ENCODE data around the gene SYMPK. TPM values are rescaled to one million over a fixed set of nuclear protein-coding genes. Genes with fewer than 3 reads are reported as not detected.
"Not testable (repeated sequence)": the region's sequence is repeated elsewhere in the genome, so short reads cannot be mapped to it uniquely, and the experiment has no call there.

Gene SYMPK
- total RNA-seq, 1 donor from 2014 or later = 23.5 TPM

- Histone ChIP-seq H3K9me3 (ENCODE audit: control insufficient read depth in 3 of 3, low read length in 3 of 3) (no peaks in the 10 kb centered on the region), H3K36me3 (ENCODE audit: control insufficient read depth in 3 of 3, insufficient read depth in 3 of 3, low read length in 3 of 3) (peaks cover 12 to 19% (median 14%) of the 10 kb centered on the region in 3 donors), H3K9ac (ENCODE audit: low read depth in 1 of 3, low read length in 3 of 3) (peak overlapping the region in 2 of 3 donors; percentile 54 to 62), H3K4me1 (ENCODE audit: control insufficient read depth in 3 of 3, insufficient read depth in 3 of 3, low read length in 3 of 3) (peaks cover 17 to 25% (median 17%) of the 10 kb centered on the region in 3 donors), H3K27ac (ENCODE audit: low read depth, low read length) (no peak overlapping the region), H3K4me3 (ENCODE audit: low read length in 3 of 3) (peak overlapping the region; percentile 51 to 92 (median 60)), H3K27me3 (ENCODE audit: control insufficient read depth in 3 of 3, insufficient read depth in 3 of 3, low read length in 3 of 3) (peaks cover 0 to 2% (median 0%) of the 10 kb centered on the region in 3 donors)
Observed at GRCh38 chr19:45900738-45901431, 37.9 kb upstream of the SYMPK start.

DNA sequence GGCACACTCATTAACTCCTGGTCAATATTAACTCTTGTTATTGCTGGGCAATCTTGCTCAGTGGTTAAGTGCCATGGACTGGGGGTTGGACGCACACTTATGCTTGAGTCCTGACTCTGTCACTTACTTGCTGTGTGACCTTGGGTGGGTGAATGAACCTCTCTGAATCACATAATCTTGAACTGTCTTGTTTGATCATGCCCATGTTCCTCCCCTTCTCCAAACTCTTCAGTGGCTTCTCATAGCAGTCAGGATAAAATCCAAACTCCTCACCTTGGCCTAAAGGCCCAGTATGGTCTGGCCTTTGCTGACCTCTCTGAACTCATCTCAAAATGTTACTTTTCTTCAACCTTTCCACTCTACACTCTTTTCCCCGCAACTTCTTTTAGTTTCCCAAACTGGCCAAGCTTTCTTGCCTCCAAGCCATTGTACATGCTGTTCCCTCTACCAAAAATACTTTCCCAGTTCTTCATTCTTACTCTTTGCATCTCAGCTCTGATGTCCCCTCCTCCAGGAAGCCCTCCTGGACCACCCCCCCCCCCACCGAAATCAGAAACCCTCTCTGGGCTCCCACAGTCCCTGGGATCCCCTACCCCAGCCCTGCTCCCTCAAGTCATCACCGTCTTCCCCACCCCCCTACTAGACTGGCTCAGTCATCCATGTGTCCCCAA lies 37.1 kb upstream of the SYMPK start:
- no peak overlapping the region for H3K4me3 ChIP-seq (ENCODE audit: low read length in 3 of 3)
- no peak overlapping the region for H3K27ac ChIP-seq (ENCODE audit: low read depth, low read length)
- H3K4me1 ChIP-seq (ENCODE audit: control insufficient read depth in 3 of 3, insufficient read depth in 3 of 3, low read length in 3 of 3) = peaks cover 17 to 25% (median 17%) of the 10 kb centered on the region in 3 donors
- H3K36me3 ChIP-seq (ENCODE audit: control insufficient read depth in 3 of 3, insufficient read depth in 3 of 3, low read length in 3 of 3) = peaks cover 17 to 20% (median 19%) of the 10 kb centered on the region in 3 donors
- H3K9ac ChIP-seq (ENCODE audit: low read depth in 1 of 3, low read length in 3 of 3) = no peak overlapping the region
- H3K27me3 ChIP-seq (ENCODE audit: control insufficient read depth in 3 of 3, insufficient read depth in 3 of 3, low read length in 3 of 3) = no peaks in the 10 kb centered on the region
- no peaks in the 10 kb centered on the region for H3K9me3 ChIP-seq (ENCODE audit: control insufficient read depth in 3 of 3, low read length in 3 of 3)

DNA sequence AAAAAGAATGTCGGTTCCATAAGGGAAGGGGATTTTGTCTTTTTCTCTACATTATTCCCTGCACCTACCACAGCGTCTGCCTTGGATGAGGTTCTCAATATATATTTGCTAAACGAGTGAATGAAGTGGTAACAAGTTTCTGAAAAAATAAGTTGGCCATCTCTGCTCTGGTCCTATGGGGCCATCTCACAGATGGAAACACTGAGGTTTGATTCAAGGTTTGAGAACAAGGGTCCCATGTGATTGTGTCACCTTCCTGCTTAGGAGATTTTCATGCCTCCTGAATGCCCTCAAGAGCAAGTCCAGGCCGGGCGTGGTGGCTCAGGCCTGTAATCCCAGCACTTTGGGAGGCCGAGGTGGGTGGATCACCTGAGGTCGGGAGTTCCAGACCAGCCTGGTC lies 36.3 kb upstream of the SYMPK start:
- no peaks in the 10 kb centered on the region for H3K9me3 ChIP-seq (ENCODE audit: control insufficient read depth in 3 of 3, low read length in 3 of 3)
- no peak overlapping the region for H3K9ac ChIP-seq (ENCODE audit: low read depth in 1 of 3, low read length in 3 of 3)
- no peaks in the 10 kb centered on the region for H3K27me3 ChIP-seq (ENCODE audit: control insufficient read depth in 3 of 3, insufficient read depth in 3 of 3, low read length in 3 of 3)
- H3K4me3 ChIP-seq (ENCODE audit: low read length in 3 of 3) = no peak overlapping the region
- H3K27ac ChIP-seq (ENCODE audit: low read depth, low read length) = no peak overlapping the region
- peaks cover 17 to 22% (median 19%) of the 10 kb centered on the region in 3 donors for H3K36me3 ChIP-seq (ENCODE audit: control insufficient read depth in 3 of 3, insufficient read depth in 3 of 3, low read length in 3 of 3)
- peaks cover 17 to 25% (median 17%) of the 10 kb centered on the region in 3 donors for H3K4me1 ChIP-seq (ENCODE audit: control insufficient read depth in 3 of 3, insufficient read depth in 3 of 3, low read length in 3 of 3)

- H3K9me3 ChIP-seq (ENCODE audit: control insufficient read depth in 3 of 3, low read length in 3 of 3) = no peaks in the 10 kb centered on the region
- H3K9ac ChIP-seq (ENCODE audit: low read depth in 1 of 3, low read length in 3 of 3) = no peak overlapping the region
- peaks cover 17 to 22% (median 19%) of the 10 kb centered on the region in 3 donors for H3K36me3 ChIP-seq (ENCODE audit: control insufficient read depth in 3 of 3, insufficient read depth in 3 of 3, low read length in 3 of 3)
- H3K4me3 ChIP-seq (ENCODE audit: low read length in 3 of 3) = no peak overlapping the region
- H3K27ac ChIP-seq (ENCODE audit: low read depth, low read length) = no peak overlapping the region
- peaks cover 10 to 16% (median 11%) of the 10 kb centered on the region in 3 donors for H3K4me1 ChIP-seq (ENCODE audit: control insufficient read depth in 3 of 3, insufficient read depth in 3 of 3, low read length in 3 of 3)
- H3K27me3 ChIP-seq (ENCODE audit: control insufficient read depth in 3 of 3, insufficient read depth in 3 of 3, low read length in 3 of 3) = no peaks in the 10 kb centered on the region
Observed at GRCh38 chr19:45897261-45897812, 34.4 kb upstream of the SYMPK start.

DNA sequence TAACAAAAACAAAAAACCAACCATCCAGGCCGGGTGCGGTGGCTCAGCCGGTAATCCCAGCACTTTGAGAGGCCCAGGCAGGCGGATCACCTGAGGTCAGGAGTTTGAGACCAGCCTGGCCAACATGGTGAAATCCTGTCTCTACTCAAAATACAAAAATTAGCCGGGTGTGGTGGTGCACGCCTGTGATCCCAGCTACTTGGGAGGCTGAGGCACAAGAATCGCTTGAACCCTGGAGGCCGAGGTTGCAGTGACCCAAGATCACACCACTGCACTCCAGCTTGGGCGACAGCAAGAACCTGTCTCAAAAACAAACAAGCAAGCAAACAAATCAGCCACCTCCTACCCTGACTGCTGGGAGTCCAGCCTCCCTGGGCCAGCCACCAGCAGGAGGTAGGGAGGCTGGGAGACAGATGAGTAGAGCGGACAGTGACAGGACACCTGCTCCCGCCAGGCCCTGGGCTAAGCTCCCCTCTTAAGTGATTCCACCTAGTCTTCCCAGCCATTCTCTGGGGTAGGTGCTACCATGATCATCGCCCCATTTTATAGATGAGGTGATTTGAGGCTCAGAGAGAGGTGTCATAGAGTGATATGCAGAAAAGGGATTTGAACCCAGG lies 33.1 kb upstream of the SYMPK start:
- H3K4me1 ChIP-seq (ENCODE audit: control insufficient read depth in 3 of 3, insufficient read depth in 3 of 3, low read length in 3 of 3) = peaks cover 5 to 11% (median 7%) of the 10 kb centered on the region in 3 donors
- not testable (repeated sequence) for H3K27ac ChIP-seq (ENCODE audit: low read depth, low read length); H3K4me3 ChIP-seq (ENCODE audit: low read length in 3 of 3); H3K9me3 ChIP-seq (ENCODE audit: control insufficient read depth in 3 of 3, low read length in 3 of 3); H3K27me3 ChIP-seq (ENCODE audit: control insufficient read depth in 3 of 3, insufficient read depth in 3 of 3, low read length in 3 of 3); H3K9ac ChIP-seq (ENCODE audit: low read depth in 1 of 3, low read length in 3 of 3)
- H3K36me3 ChIP-seq (ENCODE audit: control insufficient read depth in 3 of 3, insufficient read depth in 3 of 3, low read length in 3 of 3) = peaks cover 19 to 22% (median 20%) of the 10 kb centered on the region in 3 donors

DNA sequence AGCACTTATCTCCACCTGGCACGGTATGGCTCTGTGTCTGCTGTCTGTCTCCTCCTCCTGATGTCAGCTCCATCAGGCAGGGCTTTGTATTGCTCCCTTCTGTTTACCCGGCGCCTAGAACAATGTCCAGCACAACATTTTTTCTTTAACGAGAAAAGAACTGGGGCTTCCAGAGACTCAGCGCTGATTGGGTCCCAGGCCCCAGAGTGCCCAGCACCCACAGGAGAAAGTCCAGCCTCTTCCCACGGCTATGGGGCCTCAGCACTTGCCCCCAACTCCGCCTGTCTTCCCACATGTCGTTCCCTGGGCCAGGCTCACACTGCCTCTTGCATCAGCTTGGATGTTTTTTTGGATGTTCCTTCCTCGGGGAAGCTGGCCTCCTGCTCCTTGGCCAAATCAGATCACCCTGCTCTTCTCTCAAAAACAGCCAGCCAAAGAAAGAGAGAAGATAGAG lies 32.6 kb upstream of the SYMPK start:
- Histone ChIP-seq H3K36me3 (ENCODE audit: control insufficient read depth in 3 of 3, insufficient read depth in 3 of 3, low read length in 3 of 3) (peaks cover 18 to 20% (median 19%) of the 10 kb centered on the region in 3 donors), H3K27me3 (ENCODE audit: control insufficient read depth in 3 of 3, insufficient read depth in 3 of 3, low read length in 3 of 3) (no peaks in the 10 kb centered on the region), H3K4me3 (ENCODE audit: low read length in 3 of 3) (no peak overlapping the region)

GRCh38 chr19:45890877-45891276 lies 27.9 kb upstream of the SYMPK start:
- Histone ChIP-seq H3K27ac (ENCODE audit: low read depth, low read length) (no peak overlapping the region), H3K9ac (ENCODE audit: low read depth in 1 of 3, low read length in 3 of 3) (no peak overlapping the region), H3K27me3 (ENCODE audit: control insufficient read depth in 3 of 3, insufficient read depth in 3 of 3, low read length in 3 of 3) (no peaks in the 10 kb centered on the region), H3K4me1 (ENCODE audit: control insufficient read depth in 3 of 3, insufficient read depth in 3 of 3, low read length in 3 of 3) (peaks cover 7 to 11% (median 10%) of the 10 kb centered on the region in 3 donors), H3K36me3 (ENCODE audit: control insufficient read depth in 3 of 3, insufficient read depth in 3 of 3, low read length in 3 of 3) (peaks cover 0 to 8% (median 7%) of the 10 kb centered on the region in 3 donors), H3K9me3 (ENCODE audit: control insufficient read depth in 3 of 3, low read length in 3 of 3) (no peaks in the 10 kb centered on the region), H3K4me3 (ENCODE audit: low read length in 3 of 3) (no peak overlapping the region)

More for the DNA sequence above, 32.6 kb upstream of the SYMPK start:
- H3K9ac ChIP-seq (ENCODE audit: low read depth in 1 of 3, low read length in 3 of 3) = no peak overlapping the region
- H3K4me1 ChIP-seq (ENCODE audit: control insufficient read depth in 3 of 3, insufficient read depth in 3 of 3, low read length in 3 of 3) = peaks cover 0 to 6% (median 2%) of the 10 kb centered on the region in 3 donors
- H3K27ac ChIP-seq (ENCODE audit: low read depth, low read length) = no peak overlapping the region
- no peaks in the 10 kb centered on the region for H3K9me3 ChIP-seq (ENCODE audit: control insufficient read depth in 3 of 3, low read length in 3 of 3)

GRCh38 chr19:45889210-45889885 lies 26.4 kb upstream of the SYMPK start:
- no peaks in the 10 kb centered on the region for H3K9me3 ChIP-seq (ENCODE audit: control insufficient read depth in 3 of 3, low read length in 3 of 3)
- peaks cover 16 to 23% (median 19%) of the 10 kb centered on the region in 3 donors for H3K4me1 ChIP-seq (ENCODE audit: control insufficient read depth in 3 of 3, insufficient read depth in 3 of 3, low read length in 3 of 3)
- peaks cover 0 to 7% (median 0%) of the 10 kb centered on the region in 3 donors for H3K36me3 ChIP-seq (ENCODE audit: control insufficient read depth in 3 of 3, insufficient read depth in 3 of 3, low read length in 3 of 3)
- no peak overlapping the region for H3K4me3 ChIP-seq (ENCODE audit: low read length in 3 of 3)
- H3K27ac ChIP-seq (ENCODE audit: low read depth, low read length) = no peak overlapping the region
- no peaks in the 10 kb centered on the region for H3K27me3 ChIP-seq (ENCODE audit: control insufficient read depth in 3 of 3, insufficient read depth in 3 of 3, low read length in 3 of 3)
- no peak overlapping the region for H3K9ac ChIP-seq (ENCODE audit: low read depth in 1 of 3, low read length in 3 of 3)

DNA sequence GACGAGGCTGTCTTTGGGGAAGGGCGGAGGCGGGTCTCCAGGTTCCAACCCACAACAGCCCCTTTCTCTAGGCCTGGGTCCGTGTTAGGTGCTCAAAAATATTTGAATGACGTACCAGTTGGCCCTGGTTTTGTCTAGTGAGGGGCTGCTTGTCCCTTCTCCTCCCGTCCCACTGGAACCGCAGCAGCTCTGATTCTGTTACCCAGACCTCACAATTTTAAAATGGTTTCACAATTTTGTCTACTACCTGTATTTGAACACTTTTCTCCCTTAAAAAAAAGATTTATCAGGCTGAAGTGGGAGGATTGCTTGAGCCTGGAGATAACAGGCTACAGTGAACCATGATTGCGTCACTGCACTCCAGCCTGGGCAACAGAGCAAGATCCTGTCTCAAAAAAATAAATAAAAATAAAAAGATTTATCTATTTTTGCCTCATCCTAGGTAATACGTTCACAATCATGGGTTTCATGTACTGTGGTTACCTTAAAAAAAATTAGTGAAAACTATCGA lies 24.3 kb upstream of the SYMPK start:
- H3K4me1 ChIP-seq (ENCODE audit: control insufficient read depth in 3 of 3, insufficient read depth in 3 of 3, low read length in 3 of 3) = peaks cover 36 to 43% (median 40%) of the 10 kb centered on the region in 3 donors
- H3K9me3 ChIP-seq (ENCODE audit: control insufficient read depth in 3 of 3, low read length in 3 of 3) = no peaks in the 10 kb centered on the region
- peak overlapping the region; percentile 96 for H3K27ac ChIP-seq (ENCODE audit: low read depth, low read length)
- H3K9ac ChIP-seq (ENCODE audit: low read depth in 1 of 3, low read length in 3 of 3) = peak overlapping the region; percentile 96 to 98 (median 98)
- H3K27me3 ChIP-seq (ENCODE audit: control insufficient read depth in 3 of 3, insufficient read depth in 3 of 3, low read length in 3 of 3) = no peaks in the 10 kb centered on the region
- H3K36me3 ChIP-seq (ENCODE audit: control insufficient read depth in 3 of 3, insufficient read depth in 3 of 3, low read length in 3 of 3) = peaks cover 0 to 9% (median 0%) of the 10 kb centered on the region in 3 donors
- H3K4me3 ChIP-seq (ENCODE audit: low read length in 3 of 3) = peak overlapping the region; percentile 84 to 94 (median 89)

All from skeletal muscle tissue (tissue), 4 donors.